SK-N-MC (cell line): ENCODE results near the gene COPE.

Experiments used
- EZH2 ChIP-seq: fragments of 200-600 bp; sonication (generic); IDR thresholded peaks from one replicate; pipeline ENCODE4 v1.6.1; 2017; ENCODE audit warnings: antibody characterized with exemption
- FOXP2 ChIP-seq: optimal IDR thresholded peaks from 2 replicates; pipeline ENCODE3; 2011; ENCODE audit warnings: mild to moderate bottlenecking, moderate library complexity; ENCODE audit not compliant: insufficient read depth; ENCODE audit errors: extremely low read length, control extremely low read depth
- POLR2AphosphoS5 ChIP-seq: IDR thresholded peaks from 2 replicates; pipeline ENCODE4 v1.6.1; 2012; ENCODE audit warnings: mild to moderate bottlenecking, low read depth, low read length, borderline replicate concordance

GRCh38 chr19:18913466-18913865, 5.7 kb downstream of the COPE start:
- TF ChIP-seq EZH2: no peak
- no peak for TF ChIP-seq POLR2AphosphoS5
- no peak for TF ChIP-seq FOXP2
